ENCODE results near the gene PAK2. TPM values are rescaled to one million over a fixed set of nuclear protein-coding genes. Genes with fewer than 3 reads are reported as not detected.

Gene PAK2
- total and polyA plus RNA-seq, 7 donors = 17.3 to 79.4 (median 44.3) TPM

DNA sequence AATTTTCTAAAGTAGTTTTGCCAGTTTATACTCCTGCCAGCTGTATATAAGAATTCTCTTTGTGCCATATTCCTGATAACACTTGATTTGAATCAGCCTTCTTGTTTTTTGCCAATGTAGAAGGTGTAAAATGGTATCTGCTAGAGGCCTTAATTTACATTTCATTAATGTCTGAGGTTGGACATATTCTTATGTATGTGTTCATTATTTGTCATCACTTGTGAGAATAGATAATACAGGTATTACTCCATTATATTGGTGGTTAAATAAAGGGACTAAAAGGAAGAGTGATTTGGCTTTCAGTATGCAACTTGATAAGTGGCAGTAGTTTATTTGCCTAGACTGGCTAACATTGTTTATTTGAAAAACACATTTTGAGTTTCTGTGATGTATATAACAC is 25.8 kb downstream of the PAK2 start:
- intact Hi-C loops (cut with DNase I) = no loop called here
- Histone ChIP-seq H3K27ac (no peak overlapping the region), H3K9me3 (no peaks in the 10 kb centered on the region), H3K27me3 (ENCODE audit: insufficient read depth in 3 of 3, low read length in 2 of 3) (no peaks in the 10 kb centered on the region), H3K4me1 (no peaks in the 10 kb centered on the region), H3K4me3 (no peak overlapping the region), H3K36me3 (ENCODE audit: insufficient read depth in 1 of 2, low read depth in 1 of 2) (no peaks in the 10 kb centered on the region)
- no peak for DNase-seq
- TF ChIP-seq, protein P1, sequence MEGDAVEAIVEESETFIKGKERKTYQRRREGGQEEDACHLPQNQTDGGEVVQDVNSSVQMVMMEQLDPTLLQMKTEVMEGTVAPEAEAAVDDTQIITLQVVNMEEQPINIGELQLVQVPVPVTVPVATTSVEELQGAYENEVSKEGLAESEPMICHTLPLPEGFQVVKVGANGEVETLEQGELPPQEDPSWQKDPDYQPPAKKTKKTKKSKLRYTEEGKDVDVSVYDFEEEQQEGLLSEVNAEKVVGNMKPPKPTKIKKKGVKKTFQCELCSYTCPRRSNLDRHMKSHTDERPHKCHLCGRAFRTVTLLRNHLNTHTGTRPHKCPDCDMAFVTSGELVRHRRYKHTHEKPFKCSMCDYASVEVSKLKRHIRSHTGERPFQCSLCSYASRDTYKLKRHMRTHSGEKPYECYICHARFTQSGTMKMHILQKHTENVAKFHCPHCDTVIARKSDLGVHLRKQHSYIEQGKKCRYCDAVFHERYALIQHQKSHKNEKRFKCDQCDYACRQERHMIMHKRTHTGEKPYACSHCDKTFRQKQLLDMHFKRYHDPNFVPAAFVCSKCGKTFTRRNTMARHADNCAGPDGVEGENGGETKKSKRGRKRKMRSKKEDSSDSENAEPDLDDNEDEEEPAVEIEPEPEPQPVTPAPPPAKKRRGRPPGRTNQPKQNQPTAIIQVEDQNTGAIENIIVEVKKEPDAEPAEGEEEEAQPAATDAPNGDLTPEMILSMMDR (IDR thresholded peaks at IDR 0.05) = no peak
- ATAC-seq = no peak

GRCh38 chr3:196771067-196771466 is 31.4 kb downstream of the PAK2 start:
- H3K4me3 ChIP-seq = no peak overlapping the region
- H3K27me3 ChIP-seq (ENCODE audit: insufficient read depth in 3 of 3, low read length in 2 of 3) = no peaks in the 10 kb centered on the region
- DNase-seq (no peak), ATAC-seq (no peak)
- H3K36me3 ChIP-seq (ENCODE audit: insufficient read depth in 1 of 2, low read depth in 1 of 2) = no peaks in the 10 kb centered on the region
- no peak overlapping the region for H3K27ac ChIP-seq
- WGBS, 3 donors = 97 to 100% (median 100%) methylated on average over 1 of the region's 1 CpG
- TF ChIP-seq, protein P1 (IDR thresholded peaks at IDR 0.05) = no peak
- intact Hi-C loops (cut with DNase I) = no loop called here
- H3K9me3 ChIP-seq = no peaks in the 10 kb centered on the region
- peaks cover 26% of the 10 kb centered on the region for H3K4me1 ChIP-seq

- intact Hi-C loops (cut with DNase I) = no loop called here
- ATAC-seq = no peak
- Histone ChIP-seq H3K9me3 (no peaks in the 10 kb centered on the region), H3K27ac (no peak overlapping the region), H3K36me3 (ENCODE audit: insufficient read depth in 1 of 2, low read depth in 1 of 2) (no peaks in the 10 kb centered on the region), H3K4me1 (peaks cover 26% of the 10 kb centered on the region), H3K27me3 (ENCODE audit: insufficient read depth in 3 of 3, low read length in 2 of 3) (no peaks in the 10 kb centered on the region), H3K4me3 (no peak overlapping the region)
- WGBS, 3 donors = 91 to 96% (median 94%) methylated on average over 4 of the region's 4 CpGs
- no peak for DNase-seq
- TF ChIP-seq, protein P1 (IDR thresholded peaks at IDR 0.05) = no peak
Measured at GRCh38 chr3:196772102-196772501, 32.4 kb downstream of the PAK2 start.

- Histone ChIP-seq H3K4me3 (no peak overlapping the region), H3K9me3 (no peaks in the 10 kb centered on the region), H3K4me1 (peaks cover 26% of the 10 kb centered on the region), H3K27ac (no peak overlapping the region), H3K36me3 (ENCODE audit: insufficient read depth in 1 of 2, low read depth in 1 of 2) (no peaks in the 10 kb centered on the region), H3K27me3 (ENCODE audit: insufficient read depth in 3 of 3, low read length in 2 of 3) (no peaks in the 10 kb centered on the region)
- intact Hi-C loops (cut with DNase I) = no loop called here
- TF ChIP-seq, protein P1 (IDR thresholded peaks at IDR 0.05) = no peak
- ATAC-seq = no peak
- WGBS, 3 donors = 76 to 90% (median 79%) methylated on average over 6 of the region's 6 CpGs
- no peak for DNase-seq
Measured at GRCh38 chr3:196772897-196773296, 33.2 kb downstream of the PAK2 start.

GRCh38 chr3:196774191-196774820 is 34.6 kb downstream of the PAK2 start:
- intact Hi-C loops (cut with DNase I) = no loop called here
- H3K9me3 ChIP-seq = no peaks in the 10 kb centered on the region
- DNase-seq = no peak
- TF ChIP-seq, protein P1 (IDR thresholded peaks at IDR 0.05) = no peak
- H3K4me3 ChIP-seq = no peak overlapping the region
- H3K27me3 ChIP-seq (ENCODE audit: insufficient read depth in 3 of 3, low read length in 2 of 3) = no peaks in the 10 kb centered on the region
- H3K27ac ChIP-seq = peak overlapping the region; percentile 65
- H3K36me3 ChIP-seq (ENCODE audit: insufficient read depth in 1 of 2, low read depth in 1 of 2) = no peaks in the 10 kb centered on the region
- H3K4me1 ChIP-seq = peaks cover 39% of the 10 kb centered on the region
- peak; percentile 81 to 91 (median 88) for ATAC-seq
- 40 to 49% (median 43%) methylated on average over 5 of the region's 5 CpGs for WGBS, 3 donors
